Tibial nerve (tissue), 4 donors: Measurements from ENCODE around the gene CACNG1. TPM values are rescaled to one million over a fixed set of nuclear protein-coding genes. Genes with fewer than 3 reads are reported as not detected.

Source experiments
- DNase-seq, 2 donors: peaks; one replicate each; pipeline ENCODE4 v3.0.0-alpha.2; 2019; ENCODE audit warnings: low spot score in 2 of 2
- H3K27ac ChIP-seq, 4 donors: fragments of 200-600 bp; sonication (generic) in 3 of 4; one replicate each; pipeline ENCODE4 v1.5.1; 2017 to 2019; ENCODE audit warnings: mild to moderate bottlenecking in 1 of 4
- H3K27me3 ChIP-seq, 2 donors: fragments of 200-600 bp; sonication (generic) in 1 of 2; one replicate each; pipeline versions ENCODE4 v1.5.1 to v1.6.0; 2017 to 2019
- H3K36me3 ChIP-seq, 3 donors: fragments of 200-600 bp; sonication (generic); one replicate each; pipeline ENCODE4 v1.5.1; 2018 to 2019
- H3K4me1 ChIP-seq, 4 donors: fragments of 200-600 bp; sonication (generic) in 3 of 4; one replicate each; pipeline ENCODE4 v1.5.1; 2017 to 2019
- H3K4me3 ChIP-seq, 4 donors: fragments of 200-600 bp; sonication (generic) in 3 of 4; one replicate each; pipeline ENCODE4 v1.5.1; 2017 to 2019; ENCODE audit warnings: mild to moderate bottlenecking in 1 of 4, moderate library complexity in 1 of 4
- H3K9me3 ChIP-seq, 4 donors: fragments of 200-600 bp; sonication (generic) in 3 of 4; one replicate each; pipeline ENCODE4 v1.5.1; 2017 to 2019
- CTCF ChIP-seq, 5 experiments: fragments of 200-600 bp in 3 of 5; fragments of 450-650 bp in 2 of 5; sonication (generic) in 3 of 5; IDR thresholded peaks; one replicate each; pipeline ENCODE4 v1.5.1; 2016 to 2019; ENCODE audit warnings: antibody characterized with exemption in 5 of 5, mild to moderate bottlenecking in 3 of 5, moderate library complexity in 2 of 5
- EP300 ChIP-seq, 2 donors: sonication (generic); formaldehyde crosslinking; IDR thresholded peaks; one replicate each; pipeline ENCODE4 v1.6.1; 2017; ENCODE audit warnings: antibody characterized with exemption in 2 of 2, mild to moderate bottlenecking in 1 of 2
- POLR2A ChIP-seq, 2 donors: fragments of 450-650 bp; IDR thresholded peaks; one replicate each; pipeline ENCODE4 v1.6.1; 2017; ENCODE audit warnings: antibody characterized with exemption in 2 of 2, mild to moderate bottlenecking in 2 of 2, moderate library complexity in 2 of 2
- WGBS, 2 donors: methylation state at CpG; one replicate each; pipeline ENCODE4 v1.1.5; 2018; 5-methylcytosine and 5-hydroxymethylcytosine counted together
- total RNA-seq, 4 donors: library from RNA; depleted of rRNA; stranded (reverse); fragments of >200 nt; gene quantifications; one replicate each; pipeline ENCODE4 v1.1.0, GENCODE V29; 2016

Gene CACNG1
- total RNA-seq, 4 donors from 2014 or later, result not detected

- 79 to 91% methylated on average over 13 to 20 of the region's 20 CpGs for WGBS, 2 donors
- TF ChIP-seq CTCF (IDR thresholded peaks at IDR 0.05) (no peak), EP300 (IDR thresholded peaks at IDR 0.05) (no peak), POLR2A (IDR thresholded peaks at IDR 0.05) (no peak)
- DNase-seq, result no peak
These were observed 19.1 kb upstream of the CACNG1 start for GRCh38 chr17:67025216-67025792.

GRCh38 chr17:67026341-67026740 lies 18.0 kb upstream of the CACNG1 start:
- H3K36me3 ChIP-seq, result no peaks in the 10 kb centered on the region
- no peaks in the 10 kb centered on the region for H3K4me1 ChIP-seq
- TF ChIP-seq EP300 (IDR thresholded peaks at IDR 0.05), result no peak
- TF ChIP-seq POLR2A (IDR thresholded peaks at IDR 0.05), result no peak
- TF ChIP-seq CTCF (IDR thresholded peaks at IDR 0.05), result no peak
- H3K27me3 ChIP-seq, result no peaks in the 10 kb centered on the region
- 66 to 88% methylated on average over 2 of the region's 2 CpGs for WGBS, 2 donors
- no peak overlapping the region for H3K4me3 ChIP-seq
- H3K27ac ChIP-seq, result no peak overlapping the region
- DNase-seq, result no peak
- H3K9me3 ChIP-seq, result no peaks in the 10 kb centered on the region

More at GRCh38 chr17:67025216-67025792, 19.1 kb upstream of the CACNG1 start:
- peaks cover 0 to 2% (median 0%) of the 10 kb centered on the region in 4 donors for H3K4me1 ChIP-seq
- no peaks in the 10 kb centered on the region for H3K36me3 ChIP-seq
- no peaks in the 10 kb centered on the region for H3K27me3 ChIP-seq
- no peak overlapping the region for H3K4me3 ChIP-seq
- no peak overlapping the region for H3K27ac ChIP-seq
- no peaks in the 10 kb centered on the region for H3K9me3 ChIP-seq

- Histone ChIP-seq H3K9me3 (no peaks in the 10 kb centered on the region), H3K27me3 (no peaks in the 10 kb centered on the region), H3K4me3 (no peak overlapping the region), H3K36me3 (no peaks in the 10 kb centered on the region), H3K27ac (no peak overlapping the region), H3K4me1 (no peaks in the 10 kb centered on the region)
- TF ChIP-seq POLR2A (IDR thresholded peaks at IDR 0.05), result no peak
- TF ChIP-seq EP300 (IDR thresholded peaks at IDR 0.05), result no peak
- TF ChIP-seq CTCF (IDR thresholded peaks at IDR 0.05), result no peak
- WGBS, 2 donors, result 83 to 88% methylated on average over 12 of the region's 12 CpGs
- DNase-seq, result no peak
These were observed 17.2 kb upstream of the CACNG1 start for GRCh38 chr17:67027031-67027628.

- Histone ChIP-seq H3K4me3 (no peak overlapping the region), H3K27me3 (no peaks in the 10 kb centered on the region), H3K9me3 (no peaks in the 10 kb centered on the region), H3K4me1 (no peaks in the 10 kb centered on the region), H3K27ac (no peak overlapping the region), H3K36me3 (no peaks in the 10 kb centered on the region)
- TF ChIP-seq POLR2A (IDR thresholded peaks at IDR 0.05) (no peak), EP300 (IDR thresholded peaks at IDR 0.05) (no peak), CTCF (IDR thresholded peaks at IDR 0.05) (no peak)
- WGBS, 2 donors, result 79 to 84% methylated on average over 20 to 21 of the region's 21 CpGs
- no peak for DNase-seq
These were observed 13.7 kb upstream of the CACNG1 start for GRCh38 chr17:67030641-67031040.

GRCh38 chr17:67032382-67032781 lies 12.0 kb upstream of the CACNG1 start:
- no peak for DNase-seq
- Histone ChIP-seq H3K36me3 (no peaks in the 10 kb centered on the region), H3K27ac (no peak overlapping the region), H3K27me3 (no peaks in the 10 kb centered on the region), H3K4me1 (no peaks in the 10 kb centered on the region), H3K4me3 (no peak overlapping the region), H3K9me3 (no peaks in the 10 kb centered on the region)
- 90 to 93% methylated on average over 12 to 14 of the region's 14 CpGs for WGBS, 2 donors
- TF ChIP-seq CTCF (IDR thresholded peaks at IDR 0.05), result no peak
